ENCODE measurements around the gene MASP1.

- TF ChIP-seq CTCF (conservative IDR thresholded peaks at IDR 0.05; ENCODE audit: low read length), result no peak
- TF ChIP-seq EZH2phosphoT487 (IDR thresholded peaks at IDR 0.05; ENCODE audit: borderline replicate concordance, low read depth, low read length), result no peak
Observed at GRCh38 chr3:187269486-187269885, 22.1 kb downstream of the MASP1 start.

All from OCI-LY7 (cell line).